Mesenchymal stem cell (in vitro differentiated cells and primary cell): ENCODE data around the gene RAB4A.

Experiments used
- DNase-seq: peaks from one replicate; pipeline ENCODE4 v3.0.0-alpha.2; 2013
- H2AFZ ChIP-seq: one replicate; pipeline ENCODE4 v1.6.1; 2013; ENCODE audit warnings: low read depth, mild to moderate bottlenecking, control low read depth, inconsistent platforms, low read length, moderate library complexity
- H2AK5ac ChIP-seq: 2 replicates; pipeline ENCODE4 v1.6.1; 2013; ENCODE audit warnings: low read length, moderate library complexity, mild to moderate bottlenecking, inconsistent platforms; ENCODE audit not compliant: severe bottlenecking
- H2BK120ac ChIP-seq: one replicate; pipeline ENCODE4 v1.6.1; 2013; ENCODE audit warnings: low read depth, mild to moderate bottlenecking, inconsistent platforms, low read length, moderate library complexity
- H2BK12ac ChIP-seq, 2 experiments: one replicate each; pipeline ENCODE4 v1.6.1; 2013; ENCODE audit warnings: inconsistent platforms in 2 of 2, low read length in 2 of 2, mild to moderate bottlenecking in 2 of 2, moderate library complexity in 2 of 2, control low read depth in 1 of 2
- H2BK15ac ChIP-seq: one replicate; pipeline ENCODE4 v1.6.1; 2013; ENCODE audit warnings: mild to moderate bottlenecking, low read depth, inconsistent platforms; ENCODE audit not compliant: poor library complexity, severe bottlenecking
- H2BK5ac ChIP-seq: 2 replicates; pipeline ENCODE4 v1.6.1; 2013; ENCODE audit warnings: low read depth, mild to moderate bottlenecking, low read length, control low read depth, inconsistent platforms; ENCODE audit not compliant: poor library complexity, severe bottlenecking
- H3K14ac ChIP-seq, 2 experiments: one replicate each; pipeline ENCODE4 v1.6.1; 2013; ENCODE audit warnings: inconsistent platforms in 2 of 2, low read length in 2 of 2, control low read depth in 1 of 2, mild to moderate bottlenecking in 1 of 2, moderate library complexity in 1 of 2
- H3K18ac ChIP-seq, 2 experiments: one replicate each; pipeline ENCODE4 v1.6.1; 2013; ENCODE audit warnings: inconsistent platforms in 2 of 2, low read length in 2 of 2, control low read depth in 1 of 2, low read depth in 1 of 2, mild to moderate bottlenecking in 1 of 2
- H3K23ac ChIP-seq, 2 experiments: one replicate each; pipeline ENCODE4 v1.6.1; 2013; ENCODE audit warnings: inconsistent platforms in 2 of 2, low read length in 2 of 2, mild to moderate bottlenecking in 2 of 2, moderate library complexity in 2 of 2, control low read depth in 1 of 2
- H3K27ac ChIP-seq: 2 replicates; pipeline ENCODE4 v1.5.1; 2013; ENCODE audit warnings: mild to moderate bottlenecking, moderate library complexity, low read length, control low read depth, inconsistent platforms; ENCODE audit not compliant: poor library complexity, severe bottlenecking
- H3K27me3 ChIP-seq, 2 experiments: 2 replicates each; pipeline versions ENCODE4 v1.6.1 to v1.7.0; 2013; ENCODE audit warnings: low read length in 2 of 2, mild to moderate bottlenecking in 2 of 2, moderate library complexity in 2 of 2, control low read depth in 1 of 2, inconsistent platforms in 1 of 2; ENCODE audit not compliant: control insufficient read depth in 1 of 2, insufficient read depth in 1 of 2
- H3K36me3 ChIP-seq, 2 experiments: 2 replicates each; pipeline versions ENCODE4 v1.6.1 to v1.7.0; 2013; ENCODE audit warnings: low read length in 2 of 2, control low read depth in 1 of 2, inconsistent platforms in 1 of 2, low read depth in 1 of 2, mild to moderate bottlenecking in 1 of 2; ENCODE audit not compliant: insufficient read depth in 2 of 2, control insufficient read depth in 1 of 2
- H3K4ac ChIP-seq, 2 experiments: one replicate each; pipeline ENCODE4 v1.6.1; 2013; ENCODE audit warnings: inconsistent platforms in 2 of 2, low read length in 2 of 2, mild to moderate bottlenecking in 2 of 2, moderate library complexity in 2 of 2, control low read depth in 1 of 2, low read depth in 1 of 2
- H3K4me1 ChIP-seq: 2 replicates; pipeline ENCODE4 v1.6.1; 2013; ENCODE audit warnings: low read depth, low read length, control low read depth; ENCODE audit not compliant: control insufficient read depth, insufficient read depth
- H3K4me2 ChIP-seq: 2 replicates; pipeline ENCODE4 v1.6.1; 2013; ENCODE audit warnings: low read length, mild to moderate bottlenecking, inconsistent platforms; ENCODE audit not compliant: poor library complexity, severe bottlenecking
- H3K4me3 ChIP-seq, 2 experiments: 2 replicates each; pipeline versions ENCODE4 v1.5.1 to v1.7.0; 2013; ENCODE audit warnings: low read length in 2 of 2, mild to moderate bottlenecking in 2 of 2, control low read depth in 1 of 2, low read depth in 1 of 2; ENCODE audit not compliant: insufficient read depth in 1 of 2
- H3K79me1 ChIP-seq: replicated peaks from 2 replicates; pipeline ENCODE4 v1.6.1; 2013; ENCODE audit warnings: mild to moderate bottlenecking, control low read depth, low read length, inconsistent platforms; ENCODE audit not compliant: poor library complexity, severe bottlenecking
- H3K9ac ChIP-seq: 2 replicates; pipeline ENCODE4 v1.7.0; 2013; ENCODE audit warnings: mild to moderate bottlenecking, low read length, moderate library complexity
- H3K9me3 ChIP-seq: 2 replicates; pipeline ENCODE4 v1.7.0; 2013; ENCODE audit warnings: mild to moderate bottlenecking, low read length; ENCODE audit not compliant: control insufficient read depth
- H4K8ac ChIP-seq: one replicate; pipeline ENCODE4 v1.6.1; 2013; ENCODE audit warnings: inconsistent platforms, mild to moderate bottlenecking, low read length, moderate library complexity
- H4K91ac ChIP-seq: one replicate; pipeline ENCODE4 v1.6.1; 2013; ENCODE audit warnings: mild to moderate bottlenecking, low read length, inconsistent platforms
- WGBS: methylation state at CpG from one replicate; pipeline ENCODE4 v1.1.7; 2013; ENCODE audit warnings: mixed read lengths; 5-methylcytosine and 5-hydroxymethylcytosine counted together

Gene RAB4A

DNA sequence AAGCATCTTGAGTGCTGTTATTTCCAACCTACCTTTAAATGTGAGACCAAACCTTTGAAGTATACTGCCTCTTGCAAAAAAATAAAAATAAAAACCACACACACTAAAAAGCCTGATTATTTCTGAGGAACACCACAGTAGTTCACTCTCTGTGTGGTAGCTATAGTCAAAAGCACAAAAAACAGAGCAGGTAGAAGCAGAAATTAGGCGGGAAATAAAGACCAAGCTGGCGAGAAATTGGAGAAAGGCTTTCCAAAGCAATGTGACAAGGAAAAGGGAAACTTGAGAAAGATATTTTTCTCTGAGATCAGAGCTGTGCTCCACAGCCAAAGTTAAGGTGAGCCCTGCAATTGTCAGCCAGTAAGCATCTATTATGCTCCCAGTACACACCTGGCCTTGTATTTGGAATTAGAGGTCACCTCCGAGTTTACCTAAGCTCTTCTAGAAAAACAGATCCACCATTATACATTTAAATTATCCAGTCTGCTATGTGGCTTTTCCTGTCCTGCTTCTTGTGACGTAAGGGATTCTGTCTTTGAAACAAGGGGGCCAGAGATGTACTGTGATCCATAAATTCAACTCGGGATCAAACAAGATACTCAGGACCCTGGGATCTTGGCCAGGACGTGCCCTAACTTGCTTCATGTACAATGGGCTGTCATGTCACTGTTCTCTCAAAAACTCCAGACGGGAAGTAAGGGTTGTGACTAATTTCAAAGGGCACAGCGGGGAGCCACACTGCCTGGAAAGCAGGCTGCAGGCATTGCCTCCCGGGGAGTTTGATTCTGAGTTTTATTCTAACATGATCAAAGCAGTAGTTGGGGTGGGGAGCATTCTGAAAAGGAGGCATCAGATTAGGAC is 39.8 kb upstream of the RAB4A start:
- no peak overlapping the region for H3K4me2 ChIP-seq
- H3K23ac ChIP-seq = no peak overlapping the region
- peak overlapping the region; percentile 48 for H3K27ac ChIP-seq
- no peaks in the 10 kb centered on the region for H3K79me1 ChIP-seq
- H2AFZ ChIP-seq = no peak overlapping the region
- H3K9me3 ChIP-seq = no peaks in the 10 kb centered on the region
- 25% methylated on average over 9 of the region's 9 CpGs for WGBS
- no peak overlapping the region for H3K14ac ChIP-seq
- no peak overlapping the region for H2BK12ac ChIP-seq
- H2BK5ac ChIP-seq = no peak overlapping the region
- H2BK15ac ChIP-seq = no peak overlapping the region
- H3K4me3 ChIP-seq = no peak overlapping the region
- H3K4ac ChIP-seq = no peak overlapping the region
- peak; percentile 44 for DNase-seq
- peaks cover 22% of the 10 kb centered on the region for H3K4me1 ChIP-seq
- H2BK120ac ChIP-seq = no peak overlapping the region
- no peak overlapping the region for H3K18ac ChIP-seq
- H3K36me3 ChIP-seq = no peaks in the 10 kb centered on the region
- no peak overlapping the region for H2AK5ac ChIP-seq
- no peak overlapping the region for H3K9ac ChIP-seq
- no peak overlapping the region for H4K8ac ChIP-seq
- H4K91ac ChIP-seq = no peak overlapping the region
- H3K27me3 ChIP-seq = peaks cover 7 to 61% of the 10 kb centered on the region in 2 experiments

DNA sequence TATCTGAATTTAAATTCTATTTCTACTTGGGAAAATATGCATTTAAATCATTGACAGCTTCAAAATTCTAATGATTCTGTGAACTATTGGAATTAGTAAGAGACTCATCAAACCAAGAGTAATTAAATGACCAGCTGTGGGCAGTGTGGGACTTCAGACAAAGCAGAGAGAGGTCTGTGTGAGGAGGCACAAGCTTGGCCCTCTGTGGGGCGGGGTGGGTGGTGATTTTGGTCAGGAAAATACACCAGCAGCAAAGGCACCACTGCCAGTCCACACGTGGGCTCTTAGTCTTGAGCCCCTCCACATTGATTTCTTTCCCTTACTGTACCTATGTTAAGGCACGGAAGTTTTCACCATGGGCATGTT is 39.2 kb upstream of the RAB4A start:
- H3K4me1 ChIP-seq = peaks cover 22% of the 10 kb centered on the region
- WGBS = 79% methylated on average over 3 of the region's 3 CpGs
- H2BK5ac ChIP-seq = no peak overlapping the region
- no peak overlapping the region for H3K4me2 ChIP-seq
- no peak overlapping the region for H3K18ac ChIP-seq
- H3K36me3 ChIP-seq = no peaks in the 10 kb centered on the region
- no peak overlapping the region for H2BK15ac ChIP-seq
- no peak overlapping the region for H2AK5ac ChIP-seq
- H2BK120ac ChIP-seq = no peak overlapping the region
- no peak overlapping the region for H3K27ac ChIP-seq
- no peaks in the 10 kb centered on the region for H3K79me1 ChIP-seq
- no peak overlapping the region for H2BK12ac ChIP-seq
- no peak overlapping the region for H3K9ac ChIP-seq
- no peak overlapping the region for H3K23ac ChIP-seq
- peak overlapping the region; percentile 18 for H4K91ac ChIP-seq
- DNase-seq = no peak
- no peak overlapping the region for H2AFZ ChIP-seq
- no peak overlapping the region for H3K4ac ChIP-seq
- H3K4me3 ChIP-seq = no peak overlapping the region
- no peaks in the 10 kb centered on the region for H3K9me3 ChIP-seq
- H3K14ac ChIP-seq = no peak overlapping the region
- no peak overlapping the region for H4K8ac ChIP-seq
- H3K27me3 ChIP-seq = peaks cover 7 to 61% of the 10 kb centered on the region in 2 experiments

DNA sequence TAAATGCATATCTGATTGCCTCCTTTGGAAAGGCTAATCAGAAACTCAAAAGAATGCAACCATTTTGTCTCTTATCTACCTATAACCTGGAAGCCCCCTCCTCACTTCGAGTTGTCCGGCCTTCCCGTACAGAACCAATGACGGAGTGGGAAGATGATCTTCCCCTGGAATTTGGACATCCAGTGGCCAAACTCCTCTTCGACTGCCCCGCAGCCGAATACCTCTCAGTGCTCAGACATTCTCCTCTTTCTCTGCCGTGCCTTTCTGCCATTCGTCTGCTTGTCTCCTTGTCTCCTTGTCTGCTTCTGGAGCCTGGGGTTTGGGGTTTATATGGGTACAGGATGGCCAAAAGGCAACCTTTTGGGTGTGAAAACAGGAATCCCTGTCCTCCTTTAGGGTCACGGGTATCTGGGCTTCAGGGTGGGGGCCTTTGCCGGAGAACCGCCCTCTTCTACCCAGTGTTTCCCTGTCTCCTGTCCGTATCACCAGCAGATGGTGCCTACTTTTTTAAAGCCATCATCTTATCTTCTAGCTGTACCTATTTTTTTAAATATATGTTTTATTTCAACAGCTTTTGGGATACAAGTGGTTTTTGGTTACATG is 35.9 kb upstream of the RAB4A start:
- H3K4me3 ChIP-seq = no peak overlapping the region
- no peak overlapping the region for H2BK5ac ChIP-seq
- no peak overlapping the region for H3K18ac ChIP-seq
- no peaks in the 10 kb centered on the region for H3K79me1 ChIP-seq
- no peak overlapping the region for H4K8ac ChIP-seq
- H3K9ac ChIP-seq = no peak overlapping the region
- no peak overlapping the region for H3K23ac ChIP-seq
- H2AFZ ChIP-seq = no peak overlapping the region
- H3K4me2 ChIP-seq = no peak overlapping the region
- no peaks in the 10 kb centered on the region for H3K9me3 ChIP-seq
- no peak overlapping the region for H3K14ac ChIP-seq
- 96% methylated on average over 9 of the region's 13 CpGs for WGBS
- no peaks in the 10 kb centered on the region for H3K36me3 ChIP-seq
- H2BK12ac ChIP-seq = no peak overlapping the region
- H3K4ac ChIP-seq = no peak overlapping the region
- H2BK120ac ChIP-seq = no peak overlapping the region
- H3K27ac ChIP-seq = no peak overlapping the region
- H4K91ac ChIP-seq = no peak overlapping the region
- peaks cover 7 to 45% of the 10 kb centered on the region in 2 experiments for H3K27me3 ChIP-seq
- DNase-seq = no peak
- peaks cover 16% of the 10 kb centered on the region for H3K4me1 ChIP-seq
- H2BK15ac ChIP-seq = no peak overlapping the region
- no peak overlapping the region for H2AK5ac ChIP-seq

DNA sequence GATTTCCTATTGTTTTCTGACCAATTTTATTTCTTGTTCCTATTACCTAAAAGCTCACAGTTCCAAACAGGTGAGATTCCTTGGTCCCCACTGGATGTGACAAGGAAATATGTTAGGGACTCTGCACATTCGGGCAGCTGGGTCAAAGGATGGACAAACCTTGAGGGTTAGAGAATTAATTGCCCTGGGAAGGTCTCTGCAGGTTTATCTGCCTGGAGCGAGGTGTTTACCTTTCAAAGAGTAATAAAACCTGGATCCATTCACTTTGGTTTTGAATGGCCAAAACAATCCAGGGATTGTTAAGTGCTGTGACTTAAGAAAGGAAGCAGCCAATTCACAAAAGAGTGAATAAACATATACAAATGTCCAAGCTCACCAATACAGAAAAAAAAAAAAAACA is 33.6 kb upstream of the RAB4A start:
- H2BK15ac ChIP-seq = no peak overlapping the region
- H3K79me1 ChIP-seq = no peaks in the 10 kb centered on the region
- no peak overlapping the region for H3K4me3 ChIP-seq
- no peak overlapping the region for H4K8ac ChIP-seq
- H3K4me1 ChIP-seq = peaks cover 4% of the 10 kb centered on the region
- no peak overlapping the region for H3K4ac ChIP-seq
- WGBS = 44% methylated on average over 2 of the region's 2 CpGs
- no peak overlapping the region for H3K9ac ChIP-seq
- no peak overlapping the region for H4K91ac ChIP-seq
- H2BK12ac ChIP-seq = peak overlapping the region in 1 of 2 experiments; percentile 11
- H3K27ac ChIP-seq = no peak overlapping the region
- H3K18ac ChIP-seq = no peak overlapping the region
- DNase-seq = no peak
- no peak overlapping the region for H2AK5ac ChIP-seq
- peaks cover 7 to 23% of the 10 kb centered on the region in 2 experiments for H3K27me3 ChIP-seq
- no peak overlapping the region for H3K14ac ChIP-seq
- no peaks in the 10 kb centered on the region for H3K36me3 ChIP-seq
- no peak overlapping the region for H2BK120ac ChIP-seq
- H3K23ac ChIP-seq = no peak overlapping the region
- H3K9me3 ChIP-seq = no peaks in the 10 kb centered on the region
- no peak overlapping the region for H3K4me2 ChIP-seq
- H2BK5ac ChIP-seq = no peak overlapping the region
- H2AFZ ChIP-seq = no peak overlapping the region
